ENCODE results near the gene TMEM231. TPM values are rescaled to one million over a fixed set of nuclear protein-coding genes. Genes with fewer than 3 reads are reported as not detected.
"Not testable (repeated sequence)": the region's sequence is repeated elsewhere in the genome, so short reads cannot be mapped to it uniquely, and the experiment has no call there.

TMEM231 gene
- total RNA-seq, 2 donors from 2014 or later = 2.6 to 7.6 TPM

GRCh38 chr16:75506574-75506973, 49.5 kb downstream of the TMEM231 start:
- intact Hi-C loops (cut with DNase I) = no loop called here
- no peak overlapping the region for H3K27ac ChIP-seq

GRCh38 chr16:75506107-75506506, 49.9 kb downstream of the TMEM231 start:
- DNase-seq (no peak), ATAC-seq (no peak)
- Histone ChIP-seq H3K27me3 (no peaks in the 10 kb centered on the region), H3K36me3 (replicated peaks in 1 of 2; ENCODE audit: insufficient read depth in 1 of 2, low read depth in 2 of 2) (no peaks in the 10 kb centered on the region), H3K27ac (no peak overlapping the region), H3K9me3 (no peaks in the 10 kb centered on the region), H3K4me1 (no peaks in the 10 kb centered on the region), H3K4me3 (no peak overlapping the region)
- WGBS, 2 donors = 80 to 82% methylated on average over 3 of the region's 3 CpGs
- no peak for TF ChIP-seq CTCF (IDR thresholded peaks at IDR 0.05)
- TF ChIP-seq POLR2A (IDR thresholded peaks at IDR 0.05) = no peak
- intact Hi-C loops (cut with DNase I) = no loop called here

More at GRCh38 chr16:75506574-75506973, 49.5 kb downstream of the TMEM231 start:
- WGBS, 2 donors = 49 to 57% methylated on average over 7 of the region's 7 CpGs
- ATAC-seq (peak; percentile 52), DNase-seq (peak in 1 of 4 donors; percentile 45)
- no peaks in the 10 kb centered on the region for H3K4me1 ChIP-seq
- no peaks in the 10 kb centered on the region for H3K9me3 ChIP-seq
- H3K4me3 ChIP-seq = no peak overlapping the region
- H3K27me3 ChIP-seq = no peaks in the 10 kb centered on the region
- no peaks in the 10 kb centered on the region for H3K36me3 ChIP-seq (replicated peaks in 1 of 2; ENCODE audit: insufficient read depth in 1 of 2, low read depth in 2 of 2)
- TF ChIP-seq POLR2A (IDR thresholded peaks at IDR 0.05) = no peak
- no peak for TF ChIP-seq CTCF (IDR thresholded peaks at IDR 0.05)

GRCh38 chr16:75503801-75504200, 52.3 kb downstream of the TMEM231 start:
- Histone ChIP-seq H3K9me3 (no peaks in the 10 kb centered on the region), H3K27me3 (no peaks in the 10 kb centered on the region), H3K4me1 (peaks cover 3% of the 10 kb centered on the region), H3K4me3 (no peak overlapping the region), H3K27ac (no peak overlapping the region), H3K36me3 (replicated peaks in 1 of 2; ENCODE audit: insufficient read depth in 1 of 2, low read depth in 2 of 2) (no peaks in the 10 kb centered on the region)
- no peak for DNase-seq
- ATAC-seq = no peak
- no peak for TF ChIP-seq POLR2A (IDR thresholded peaks at IDR 0.05)
- TF ChIP-seq CTCF (IDR thresholded peaks at IDR 0.05) = no peak
- intact Hi-C loops (cut with DNase I) = no loop called here
- WGBS, 2 donors = 69 to 91% methylated on average over 1 of the region's 1 CpG

GRCh38 chr16:75502916-75503605, 53.0 kb downstream of the TMEM231 start:
- Histone ChIP-seq H3K36me3 (replicated peaks in 1 of 2; ENCODE audit: insufficient read depth in 1 of 2, low read depth in 2 of 2) (no peaks in the 10 kb centered on the region), H3K4me3 (no peak overlapping the region), H3K9me3 (no peaks in the 10 kb centered on the region), H3K27ac (no peak overlapping the region), H3K4me1 (peaks cover 10% of the 10 kb centered on the region), H3K27me3 (no peaks in the 10 kb centered on the region)
- DNase-seq (no peak), ATAC-seq (no peak)
- intact Hi-C loops (cut with DNase I) = no loop called here
- TF ChIP-seq CTCF (IDR thresholded peaks at IDR 0.05) = no peak
- no peak for TF ChIP-seq POLR2A (IDR thresholded peaks at IDR 0.05)
- 85 to 89% methylated on average over 4 of the region's 4 CpGs for WGBS, 2 donors

GRCh38 chr16:75501820-75502219, 54.2 kb downstream of the TMEM231 start:
- H3K9me3 ChIP-seq; H3K4me3 ChIP-seq; ATAC-seq; intact Hi-C loops (cut with DNase I); DNase-seq; H3K27me3 ChIP-seq; H3K27ac ChIP-seq; H3K36me3 ChIP-seq (replicated peaks in 1 of 2; ENCODE audit: insufficient read depth in 1 of 2, low read depth in 2 of 2): not testable (repeated sequence)
- H3K4me1 ChIP-seq = peaks cover 18% of the 10 kb centered on the region
- WGBS, 2 donors = 54 to 57% methylated on average over 6 of the region's 6 CpGs
